Mucosa of descending colon (tissue), 3 donors: ENCODE data around the gene RBM6. TPM values are rescaled to one million over a fixed set of nuclear protein-coding genes. Genes with fewer than 3 reads are reported as not detected.
A peak's percentile ranks its signal among the peaks of the same experiment; 100 is the strongest.

ENCODE experiments used
- ATAC-seq: fragments of 200-7000 bp; cut with Tn5 transposase; one replicate; pipeline ENCODE4 v1.9.1; 2020; ENCODE audit warnings: mild to moderate bottlenecking, moderate library complexity
- DNase-seq, 3 donors: peaks; one replicate each; pipeline ENCODE4 v3.0.0-alpha.2; 2020
- H3K36me3 ChIP-seq: fragments of 200-600 bp; one replicate; pipeline ENCODE4 v1.8.0; 2021; ENCODE audit warnings: low read depth, mild to moderate bottlenecking
- H3K4me1 ChIP-seq: fragments of 200-600 bp; one replicate; pipeline ENCODE4 v1.8.0; 2021; ENCODE audit warnings: low read depth, mild to moderate bottlenecking
- H3K4me3 ChIP-seq: fragments of 200-600 bp; one replicate; pipeline ENCODE4 v1.8.0; 2021; ENCODE audit warnings: mild to moderate bottlenecking
- H3K9me3 ChIP-seq: fragments of 200-600 bp; one replicate; pipeline ENCODE4 v1.8.0; 2021; ENCODE audit warnings: mild to moderate bottlenecking
- intact Hi-C, 2 donors: fragments of 100-400 bp; cut with DNase I in 1 of 2; cut with micrococcal nuclease in 1 of 2; formaldehyde crosslinking; loops; one replicate each; pipeline versions ENCODE4 v1.11.0 to v1.11.1; 2022; cut with DNase I, micrococcal nuclease
- total RNA-seq, 3 donors: library from RNA; stranded (reverse); fragmentation: NEBNext Ultra II Directional in 2 of 3; extraction: Animal tissue kit (Norgen Biotek cat#: 25700) in 2 of 3; gene quantifications; one replicate each; pipeline versions ENCODE4 v1.2.1 to v1.2.4, GENCODE V29; 2021 to 2023
- TF ChIP-seq, protein P1 (sequence below): fragments of 200-600 bp; IDR thresholded peaks from one replicate; pipeline ENCODE4 v1.8.0; 2022; ENCODE audit warnings: antibody characterized with exemption, mild to moderate bottlenecking
- donor health status: DM: no; HTN: no; CAD: no; lungs with moderate emphysema.
- donor health status: DM: no; HTN: no; CAD: no.
- donor health status: DM: no; HTN: yes; CAD: no.

Gene RBM6
- total RNA-seq, 3 donors from 2014 or later = 75.6 to 124 (median 112) TPM

DNA sequence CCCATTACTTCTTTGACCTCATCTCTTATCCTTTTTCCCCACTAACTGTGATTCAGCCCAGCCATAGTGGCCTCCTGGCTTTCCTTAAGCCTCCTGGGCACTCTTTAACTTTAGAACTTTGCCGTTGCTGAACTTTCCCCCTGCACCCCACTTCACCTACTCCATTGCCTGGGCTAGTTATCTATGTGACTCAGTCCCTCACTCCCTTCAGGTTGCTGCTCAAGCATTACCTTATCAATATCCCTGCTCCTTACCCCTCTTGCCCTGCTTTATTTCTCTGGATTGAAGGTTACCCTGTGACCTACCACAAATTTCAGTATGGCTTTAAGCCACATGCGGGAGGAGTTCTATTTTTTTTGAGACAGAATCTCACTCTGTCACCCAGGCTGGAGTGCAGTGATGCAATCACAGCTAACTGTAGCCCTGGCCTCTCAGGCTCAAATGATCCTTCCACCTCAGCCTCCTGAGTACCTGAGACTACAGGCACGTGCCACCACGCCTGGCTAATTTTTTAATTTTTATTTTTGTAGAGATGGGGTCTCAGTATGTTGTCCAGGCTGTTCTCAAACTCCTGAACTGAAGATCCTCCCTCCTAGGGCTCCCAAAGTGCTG is 13.7 kb upstream of the RBM6 start:
- TF ChIP-seq, protein P1, sequence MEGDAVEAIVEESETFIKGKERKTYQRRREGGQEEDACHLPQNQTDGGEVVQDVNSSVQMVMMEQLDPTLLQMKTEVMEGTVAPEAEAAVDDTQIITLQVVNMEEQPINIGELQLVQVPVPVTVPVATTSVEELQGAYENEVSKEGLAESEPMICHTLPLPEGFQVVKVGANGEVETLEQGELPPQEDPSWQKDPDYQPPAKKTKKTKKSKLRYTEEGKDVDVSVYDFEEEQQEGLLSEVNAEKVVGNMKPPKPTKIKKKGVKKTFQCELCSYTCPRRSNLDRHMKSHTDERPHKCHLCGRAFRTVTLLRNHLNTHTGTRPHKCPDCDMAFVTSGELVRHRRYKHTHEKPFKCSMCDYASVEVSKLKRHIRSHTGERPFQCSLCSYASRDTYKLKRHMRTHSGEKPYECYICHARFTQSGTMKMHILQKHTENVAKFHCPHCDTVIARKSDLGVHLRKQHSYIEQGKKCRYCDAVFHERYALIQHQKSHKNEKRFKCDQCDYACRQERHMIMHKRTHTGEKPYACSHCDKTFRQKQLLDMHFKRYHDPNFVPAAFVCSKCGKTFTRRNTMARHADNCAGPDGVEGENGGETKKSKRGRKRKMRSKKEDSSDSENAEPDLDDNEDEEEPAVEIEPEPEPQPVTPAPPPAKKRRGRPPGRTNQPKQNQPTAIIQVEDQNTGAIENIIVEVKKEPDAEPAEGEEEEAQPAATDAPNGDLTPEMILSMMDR = no peak
- Histone ChIP-seq H3K4me1 (peaks cover 10% of the 10 kb centered on the region), H3K9me3 (no peaks in the 10 kb centered on the region), H3K36me3 (no peaks in the 10 kb centered on the region), H3K4me3 (no peak overlapping the region)
- no peak for ATAC-seq
- intact Hi-C loops = no loop called here
- no peak for DNase-seq

DNA sequence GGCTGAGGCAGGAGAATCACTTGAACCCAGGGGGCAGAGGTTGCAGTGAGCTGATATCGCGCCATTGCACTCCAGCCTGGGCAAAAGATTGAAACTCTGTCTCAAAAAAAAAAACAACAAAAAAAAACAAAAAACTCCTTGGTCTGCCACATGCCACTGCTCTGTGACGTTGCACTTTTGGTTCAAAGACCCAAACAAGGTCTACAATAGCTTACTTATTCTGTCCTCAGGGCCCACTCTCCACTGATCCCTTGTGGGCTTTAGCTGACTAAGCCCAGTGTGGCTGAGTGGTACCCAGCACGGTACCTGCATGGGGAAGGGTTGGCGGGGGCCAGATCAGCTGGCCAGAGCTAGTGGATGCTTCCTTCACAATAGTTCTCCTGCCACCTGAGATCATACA is 12.2 kb upstream of the RBM6 start:
- no peaks in the 10 kb centered on the region for H3K9me3 ChIP-seq
- H3K36me3 ChIP-seq = no peaks in the 10 kb centered on the region
- intact Hi-C loops = no loop called here
- TF ChIP-seq, protein P1 = no peak
- no peak for ATAC-seq
- H3K4me1 ChIP-seq = peaks cover 10% of the 10 kb centered on the region
- no peak overlapping the region for H3K4me3 ChIP-seq
- no peak for DNase-seq

DNA sequence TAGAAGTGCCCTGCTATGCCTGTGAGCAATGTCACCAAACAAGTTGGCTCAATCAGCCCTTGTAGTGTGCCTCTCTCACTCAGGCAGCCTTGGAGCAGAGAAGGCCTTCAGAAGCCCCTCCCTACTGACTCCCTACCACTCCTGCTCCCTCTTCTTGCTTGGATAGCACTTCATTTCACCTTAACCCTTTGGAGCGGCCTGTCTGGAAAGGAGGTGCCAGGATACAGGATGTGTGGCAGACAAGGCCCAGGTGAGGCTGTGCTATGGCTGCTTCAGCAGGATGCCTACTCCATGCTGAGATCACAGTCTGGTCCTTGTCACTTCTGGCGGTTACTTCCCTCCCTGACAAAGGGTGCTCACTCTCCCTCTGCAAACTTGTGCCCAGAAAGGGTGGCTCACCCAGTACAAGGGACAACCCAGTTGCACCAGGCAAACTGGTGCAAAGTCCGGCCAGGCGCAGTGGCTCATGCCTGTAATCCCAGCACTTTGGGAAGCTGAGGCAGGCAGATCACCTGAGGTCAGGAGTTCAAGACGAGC is 11.4 kb upstream of the RBM6 start:
- intact Hi-C loops = no loop called here
- Histone ChIP-seq H3K4me1 (peaks cover 10% of the 10 kb centered on the region), H3K36me3 (no peaks in the 10 kb centered on the region), H3K4me3 (no peak overlapping the region), H3K9me3 (no peaks in the 10 kb centered on the region)
- ATAC-seq (peak; percentile 15), DNase-seq (peak in 2 of 3 donors; percentile 19 to 48)
- TF ChIP-seq, protein P1 = no peak

DNA sequence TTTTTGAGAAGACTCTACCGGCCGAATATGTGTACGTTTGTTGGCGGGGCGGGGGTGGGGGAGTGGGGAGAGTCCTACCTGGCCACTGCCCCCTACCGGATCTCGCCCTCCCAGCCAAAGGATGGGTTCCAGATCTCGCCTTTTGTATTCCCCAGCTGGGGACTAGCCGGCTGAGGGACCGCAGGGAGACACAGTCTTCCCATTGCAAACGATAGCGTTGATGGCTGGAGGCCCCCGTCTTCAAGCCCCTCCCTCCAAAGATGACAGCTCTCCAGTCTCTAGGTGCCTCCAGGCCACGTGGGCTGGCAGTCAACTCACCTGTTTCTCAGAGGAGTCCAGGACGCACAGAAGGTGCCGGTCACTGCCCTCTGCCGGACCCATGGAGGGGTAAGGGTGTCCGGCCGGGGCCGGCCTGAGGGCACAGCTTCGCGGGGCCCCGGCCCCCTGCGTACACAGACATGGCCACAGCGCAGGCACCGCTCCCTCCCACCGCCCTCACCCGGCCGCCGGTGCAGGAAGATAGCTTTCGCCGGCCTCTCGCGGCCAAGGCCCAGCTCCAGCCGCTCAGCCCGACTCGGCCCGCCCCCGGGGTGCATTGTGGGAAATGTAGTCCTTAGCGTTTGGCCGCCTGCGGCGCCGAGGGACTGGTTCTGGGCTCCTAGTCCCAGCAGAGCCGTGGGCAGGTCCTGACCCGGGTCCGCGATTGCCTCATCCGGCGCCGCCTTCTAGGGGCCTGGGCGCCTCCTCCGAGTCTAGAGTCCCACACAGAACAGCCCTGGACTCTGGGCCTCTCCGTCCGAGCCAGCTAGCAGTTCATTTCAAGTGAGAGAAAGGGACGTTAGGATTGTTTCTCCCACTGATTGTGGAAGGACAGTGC is 10.4 kb upstream of the RBM6 start, which contains the start of gene MON1A:
Gene MON1A (minus strand): TSS at position 521 of the 877 bp plus-strand sequence. CDS start 16,465 bp downstream, outside the sequence.
- Histone ChIP-seq H3K36me3 (no peaks in the 10 kb centered on the region), H3K9me3 (no peaks in the 10 kb centered on the region), H3K4me3 (peak within 1 kb of the TSS; percentile 63), H3K4me1 (peaks cover 10% of the 10 kb centered on the region)
- DNase-seq = peak; percentile 95 to 98 (median 97)
- intact Hi-C loops = no loop called here
- ATAC-seq = peak; percentile 97
- TF ChIP-seq, protein P1 = peak; percentile 17

DNA sequence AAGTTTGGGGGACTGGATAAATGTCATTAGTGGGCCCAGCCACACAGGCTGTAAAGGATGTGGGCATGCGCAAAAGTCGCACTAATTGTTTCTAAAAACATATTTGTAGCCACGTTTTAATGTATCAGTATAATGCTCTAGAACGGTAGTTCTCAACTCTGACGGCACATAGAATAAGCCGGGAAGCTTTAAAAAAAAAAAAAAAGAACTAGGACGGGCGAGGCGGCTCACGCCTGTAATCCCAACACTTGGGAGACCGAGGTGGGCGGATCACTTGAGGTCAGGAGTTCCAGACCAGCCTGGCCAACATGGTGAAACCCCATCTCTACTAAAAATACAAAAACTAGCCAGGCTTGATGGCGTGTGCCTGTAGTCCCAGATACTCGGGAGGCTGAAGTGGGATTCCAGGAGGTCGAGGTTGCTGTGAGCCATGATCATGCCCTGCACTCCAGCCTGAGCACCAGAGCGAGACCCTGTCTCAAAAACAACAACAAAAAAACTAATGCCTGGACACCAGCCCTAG is 9.7 kb upstream of the RBM6 start:
- DNase-seq = peak in 1 of 3 donors; percentile 19
- ATAC-seq = peak; percentile 20
- intact Hi-C loops = no loop called here
- Histone ChIP-seq H3K36me3 (no peaks in the 10 kb centered on the region), H3K4me3 (peak overlapping the region; percentile 63), H3K9me3 (no peaks in the 10 kb centered on the region), H3K4me1 (peaks cover 10% of the 10 kb centered on the region)
- TF ChIP-seq, protein P1 = no peak
